Measurements from ENCODE around the gene CHST8.

CHST8 gene

GRCh38 chr19:33706631-33707030 lies 84.9 kb downstream of the CHST8 start:
- in situ Hi-C loops (cut with MboI; ENCODE audit: low sequenced_read_pairs), result no loop called here

- in situ Hi-C loops (cut with MboI; ENCODE audit: low sequenced_read_pairs), result no loop called here
Measured at GRCh38 chr19:33712268-33712667, 90.5 kb downstream of the CHST8 start.

GRCh38 chr19:33713194-33713593 lies 91.4 kb downstream of the CHST8 start:
- in situ Hi-C loops (cut with MboI; ENCODE audit: low sequenced_read_pairs), result no loop called here

- in situ Hi-C loops (cut with MboI; ENCODE audit: low sequenced_read_pairs), result no loop called here
Measured at GRCh38 chr19:33714149-33714548, 92.4 kb downstream of the CHST8 start.

- in situ Hi-C loops (cut with MboI; ENCODE audit: low sequenced_read_pairs), result no loop called here
Measured at GRCh38 chr19:33715462-33715861, 93.7 kb downstream of the CHST8 start.

GRCh38 chr19:33717878-33718277 lies 96.1 kb downstream of the CHST8 start:
- in situ Hi-C loops (cut with MboI; ENCODE audit: low sequenced_read_pairs), result no loop called here

GRCh38 chr19:33718651-33719254 lies 97.0 kb downstream of the CHST8 start:
- in situ Hi-C loops (cut with MboI; ENCODE audit: low sequenced_read_pairs), result no loop called here

- in situ Hi-C loops (cut with MboI; ENCODE audit: low sequenced_read_pairs), result no loop called here
Measured at GRCh38 chr19:33719366-33720154, 97.8 kb downstream of the CHST8 start.

- in situ Hi-C loops (cut with MboI; ENCODE audit: low sequenced_read_pairs), result no loop called here
Measured at GRCh38 chr19:33720155-33720493, 98.4 kb downstream of the CHST8 start.

- in situ Hi-C loops (cut with MboI; ENCODE audit: low sequenced_read_pairs), result no loop called here
Measured at GRCh38 chr19:33720691-33721682, 99.2 kb downstream of the CHST8 start.

GRCh38 chr19:33721735-33722297 lies 100.1 kb downstream of the CHST8 start:
- in situ Hi-C loops (cut with MboI; ENCODE audit: low sequenced_read_pairs), result no loop called here

GRCh38 chr19:33722456-33723239 lies 100.9 kb downstream of the CHST8 start:
- in situ Hi-C loops (cut with MboI; ENCODE audit: low sequenced_read_pairs), result no loop called here

GRCh38 chr19:33723512-33723911 lies 101.8 kb downstream of the CHST8 start:
- in situ Hi-C loops (cut with MboI; ENCODE audit: low sequenced_read_pairs), result no loop called here

GRCh38 chr19:33724021-33724720 lies 102.4 kb downstream of the CHST8 start:
- in situ Hi-C loops (cut with MboI; ENCODE audit: low sequenced_read_pairs), result no loop called here

GRCh38 chr19:33724721-33725060 lies 102.9 kb downstream of the CHST8 start:
- in situ Hi-C loops (cut with MboI; ENCODE audit: low sequenced_read_pairs), result no loop called here

GRCh38 chr19:33725567-33725966 lies 103.8 kb downstream of the CHST8 start:
- in situ Hi-C loops (cut with MboI; ENCODE audit: low sequenced_read_pairs), result no loop called here

- in situ Hi-C loops (cut with MboI; ENCODE audit: low sequenced_read_pairs), result no loop called here
Measured at GRCh38 chr19:33726756-33727155, 105.0 kb downstream of the CHST8 start.

- in situ Hi-C loops (cut with MboI; ENCODE audit: low sequenced_read_pairs), result no loop called here
Measured at GRCh38 chr19:33727331-33727998, 105.7 kb downstream of the CHST8 start.

GRCh38 chr19:33728141-33728540 lies 106.4 kb downstream of the CHST8 start:
- in situ Hi-C loops (cut with MboI; ENCODE audit: low sequenced_read_pairs), result no loop called here
